ENCODE results near the gene IGSF3. TPM values are rescaled to one million over a fixed set of nuclear protein-coding genes. Genes with fewer than 3 reads are reported as not detected.

Gene IGSF3
- total RNA-seq, 1 experiment from 2014 or later, result 32.4 TPM

DNA sequence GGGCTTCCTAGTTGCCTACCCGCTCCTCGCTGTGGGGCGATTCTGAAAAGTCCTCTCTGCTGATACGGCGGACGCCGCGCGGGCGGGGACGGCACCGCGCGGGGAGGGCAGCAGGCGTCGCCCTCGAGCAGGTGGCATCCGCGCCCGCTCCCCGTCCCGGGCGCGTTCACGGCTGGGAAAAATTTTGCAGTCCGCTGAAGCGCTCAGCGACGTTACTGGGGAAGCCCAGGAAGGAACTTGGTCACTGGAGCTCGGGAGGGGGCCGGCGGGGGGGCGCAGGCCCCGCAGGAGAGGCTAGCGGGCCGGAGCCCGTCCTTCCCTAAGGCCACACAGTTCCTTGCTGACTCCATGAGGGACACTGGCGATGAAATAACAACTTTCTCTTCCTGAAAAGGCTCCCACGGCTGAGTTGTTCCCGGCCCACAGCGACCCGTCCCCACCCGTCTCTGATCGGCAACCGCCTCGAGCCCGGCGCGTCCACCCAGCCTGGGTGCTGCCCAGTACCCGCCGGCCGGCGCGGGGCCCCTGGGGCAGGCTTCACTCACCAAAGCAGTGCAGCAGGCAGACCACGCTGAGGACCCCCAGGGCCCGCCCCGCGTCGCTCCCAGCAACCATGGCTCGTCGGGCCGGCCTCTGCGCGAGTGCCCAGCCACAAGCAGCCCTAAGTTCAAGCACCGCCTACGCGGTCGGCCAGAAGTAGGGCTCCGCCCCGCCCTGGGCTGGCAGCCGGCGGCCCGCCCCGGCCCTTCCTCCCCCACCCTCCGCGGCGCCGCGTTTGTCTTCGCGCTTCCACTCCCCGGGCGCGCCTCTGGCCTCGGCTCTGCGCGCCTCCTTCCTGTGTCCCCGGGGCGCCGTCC lies 96.9 kb downstream of the IGSF3 start, which contains the start of gene CD58:
TSS of gene CD58 (minus strand) at position 669 of the 857 bp plus-strand sequence. CDS start at position 615, 54 bp downstream.
- Mint-ChIP-seq H3K4me3 (peak within 1 kb of the TSS; percentile 73), H3K27ac (peak within 1 kb of the TSS; percentile 54; the same call in 1 of the 2 replicates), H3K36me3 (no peaks in the 10 kb centered on the region), H3K9me3 (no peaks in the 10 kb centered on the region), H3K4me1 (peaks cover 54% of the 10 kb centered on the region), H3K27me3 (ENCODE audit: low read depth) (peaks cover 19% of the 10 kb centered on the region)
- ChIA-PET CTCF (interaction anchor here (0.7 to 1.3 kb wide), 4 partner anchors 26 to 271 kb away, joined by 3 to 7 read pairs (median 3); no protein-coding TSS in a partner anchor), POLR2A (interaction anchor here (1.0 kb wide), 1 partner anchor 489 kb away, joined by 3 read pairs; the partner anchor contains the start of gene TTF2)
- ATAC-seq, result peak; percentile 93
- DNase-seq (ENCODE audit: low spot score), result peak; percentile 86
- TF ChIP-seq E2F1 (CRISPR knock-in tag; IDR thresholded peaks at IDR 0.05) (0 out of 2 replicates have a peak, but pooled peaks have one; percentile 10), TP53 (CRISPR knock-in tag; IDR thresholded peaks at IDR 0.05) (no peak), GABPB1 (CRISPR knock-in tag; IDR thresholded peaks at IDR 0.05) (0 out of 2 replicates have a peak, but pooled peaks have one; percentile 39), RELA (CRISPR knock-in tag; IDR thresholded peaks at IDR 0.05; ENCODE audit: borderline replicate concordance) (no peak), ZMAT4 (CRISPR knock-in tag; IDR thresholded peaks at IDR 0.05) (no peak), AFF4 (CRISPR knock-in tag; IDR thresholded peaks at IDR 0.05; ENCODE audit: borderline replicate concordance) (0 out of 2 replicates have a peak, but pooled peaks have one; percentile 52), FOXK1 (CRISPR knock-in tag; IDR thresholded peaks at IDR 0.05) (no peak; the same call in 1 of the 2 replicates), ZNF416 (CRISPR knock-in tag; IDR thresholded peaks at IDR 0.05) (0 out of 2 replicates have a peak, but pooled peaks have one; percentile 48), FOXP4 (CRISPR knock-in tag; IDR thresholded peaks at IDR 0.05) (no peak), ESRRA (CRISPR knock-in tag; IDR thresholded peaks at IDR 0.05; ENCODE audit: borderline replicate concordance) (peak; percentile 16), EMX1 (CRISPR knock-in tag; IDR thresholded peaks at IDR 0.05) (no peak), SOX15 (CRISPR knock-in tag; IDR thresholded peaks at IDR 0.05) (no peak), ZNF263 (CRISPR knock-in tag; IDR thresholded peaks at IDR 0.05; ENCODE audit: low read depth) (no peak)
- TF ChIP-seq, protein P1, sequence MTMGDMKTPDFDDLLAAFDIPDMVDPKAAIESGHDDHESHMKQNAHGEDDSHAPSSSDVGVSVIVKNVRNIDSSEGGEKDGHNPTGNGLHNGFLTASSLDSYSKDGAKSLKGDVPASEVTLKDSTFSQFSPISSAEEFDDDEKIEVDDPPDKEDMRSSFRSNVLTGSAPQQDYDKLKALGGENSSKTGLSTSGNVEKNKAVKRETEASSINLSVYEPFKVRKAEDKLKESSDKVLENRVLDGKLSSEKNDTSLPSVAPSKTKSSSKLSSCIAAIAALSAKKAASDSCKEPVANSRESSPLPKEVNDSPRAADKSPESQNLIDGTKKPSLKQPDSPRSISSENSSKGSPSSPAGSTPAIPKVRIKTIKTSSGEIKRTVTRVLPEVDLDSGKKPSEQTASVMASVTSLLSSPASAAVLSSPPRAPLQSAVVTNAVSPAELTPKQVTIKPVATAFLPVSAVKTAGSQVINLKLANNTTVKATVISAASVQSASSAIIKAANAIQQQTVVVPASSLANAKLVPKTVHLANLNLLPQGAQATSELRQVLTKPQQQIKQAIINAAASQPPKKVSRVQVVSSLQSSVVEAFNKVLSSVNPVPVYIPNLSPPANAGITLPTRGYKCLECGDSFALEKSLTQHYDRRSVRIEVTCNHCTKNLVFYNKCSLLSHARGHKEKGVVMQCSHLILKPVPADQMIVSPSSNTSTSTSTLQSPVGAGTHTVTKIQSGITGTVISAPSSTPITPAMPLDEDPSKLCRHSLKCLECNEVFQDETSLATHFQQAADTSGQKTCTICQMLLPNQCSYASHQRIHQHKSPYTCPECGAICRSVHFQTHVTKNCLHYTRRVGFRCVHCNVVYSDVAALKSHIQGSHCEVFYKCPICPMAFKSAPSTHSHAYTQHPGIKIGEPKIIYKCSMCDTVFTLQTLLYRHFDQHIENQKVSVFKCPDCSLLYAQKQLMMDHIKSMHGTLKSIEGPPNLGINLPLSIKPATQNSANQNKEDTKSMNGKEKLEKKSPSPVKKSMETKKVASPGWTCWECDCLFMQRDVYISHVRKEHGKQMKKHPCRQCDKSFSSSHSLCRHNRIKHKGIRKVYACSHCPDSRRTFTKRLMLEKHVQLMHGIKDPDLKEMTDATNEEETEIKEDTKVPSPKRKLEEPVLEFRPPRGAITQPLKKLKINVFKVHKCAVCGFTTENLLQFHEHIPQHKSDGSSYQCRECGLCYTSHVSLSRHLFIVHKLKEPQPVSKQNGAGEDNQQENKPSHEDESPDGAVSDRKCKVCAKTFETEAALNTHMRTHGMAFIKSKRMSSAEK (CRISPR knock-in tag; IDR thresholded peaks at IDR 0.05; ENCODE audit: borderline replicate concordance), result no peak
- TF ChIP-seq, protein P2, sequence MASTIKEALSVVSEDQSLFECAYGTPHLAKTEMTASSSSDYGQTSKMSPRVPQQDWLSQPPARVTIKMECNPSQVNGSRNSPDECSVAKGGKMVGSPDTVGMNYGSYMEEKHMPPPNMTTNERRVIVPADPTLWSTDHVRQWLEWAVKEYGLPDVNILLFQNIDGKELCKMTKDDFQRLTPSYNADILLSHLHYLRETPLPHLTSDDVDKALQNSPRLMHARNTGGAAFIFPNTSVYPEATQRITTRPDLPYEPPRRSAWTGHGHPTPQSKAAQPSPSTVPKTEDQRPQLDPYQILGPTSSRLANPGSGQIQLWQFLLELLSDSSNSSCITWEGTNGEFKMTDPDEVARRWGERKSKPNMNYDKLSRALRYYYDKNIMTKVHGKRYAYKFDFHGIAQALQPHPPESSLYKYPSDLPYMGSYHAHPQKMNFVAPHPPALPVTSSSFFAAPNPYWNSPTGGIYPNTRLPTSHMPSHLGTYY (CRISPR knock-in tag; IDR thresholded peaks at IDR 0.05), result no peak
- TF ChIP-seq, protein P3, sequence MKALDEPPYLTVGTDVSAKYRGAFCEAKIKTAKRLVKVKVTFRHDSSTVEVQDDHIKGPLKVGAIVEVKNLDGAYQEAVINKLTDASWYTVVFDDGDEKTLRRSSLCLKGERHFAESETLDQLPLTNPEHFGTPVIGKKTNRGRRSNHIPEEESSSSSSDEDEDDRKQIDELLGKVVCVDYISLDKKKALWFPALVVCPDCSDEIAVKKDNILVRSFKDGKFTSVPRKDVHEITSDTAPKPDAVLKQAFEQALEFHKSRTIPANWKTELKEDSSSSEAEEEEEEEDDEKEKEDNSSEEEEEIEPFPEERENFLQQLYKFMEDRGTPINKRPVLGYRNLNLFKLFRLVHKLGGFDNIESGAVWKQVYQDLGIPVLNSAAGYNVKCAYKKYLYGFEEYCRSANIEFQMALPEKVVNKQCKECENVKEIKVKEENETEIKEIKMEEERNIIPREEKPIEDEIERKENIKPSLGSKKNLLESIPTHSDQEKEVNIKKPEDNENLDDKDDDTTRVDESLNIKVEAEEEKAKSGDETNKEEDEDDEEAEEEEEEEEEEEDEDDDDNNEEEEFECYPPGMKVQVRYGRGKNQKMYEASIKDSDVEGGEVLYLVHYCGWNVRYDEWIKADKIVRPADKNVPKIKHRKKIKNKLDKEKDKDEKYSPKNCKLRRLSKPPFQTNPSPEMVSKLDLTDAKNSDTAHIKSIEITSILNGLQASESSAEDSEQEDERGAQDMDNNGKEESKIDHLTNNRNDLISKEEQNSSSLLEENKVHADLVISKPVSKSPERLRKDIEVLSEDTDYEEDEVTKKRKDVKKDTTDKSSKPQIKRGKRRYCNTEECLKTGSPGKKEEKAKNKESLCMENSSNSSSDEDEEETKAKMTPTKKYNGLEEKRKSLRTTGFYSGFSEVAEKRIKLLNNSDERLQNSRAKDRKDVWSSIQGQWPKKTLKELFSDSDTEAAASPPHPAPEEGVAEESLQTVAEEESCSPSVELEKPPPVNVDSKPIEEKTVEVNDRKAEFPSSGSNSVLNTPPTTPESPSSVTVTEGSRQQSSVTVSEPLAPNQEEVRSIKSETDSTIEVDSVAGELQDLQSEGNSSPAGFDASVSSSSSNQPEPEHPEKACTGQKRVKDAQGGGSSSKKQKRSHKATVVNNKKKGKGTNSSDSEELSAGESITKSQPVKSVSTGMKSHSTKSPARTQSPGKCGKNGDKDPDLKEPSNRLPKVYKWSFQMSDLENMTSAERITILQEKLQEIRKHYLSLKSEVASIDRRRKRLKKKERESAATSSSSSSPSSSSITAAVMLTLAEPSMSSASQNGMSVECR (CRISPR knock-in tag; IDR thresholded peaks at IDR 0.05; ENCODE audit: borderline replicate concordance), result peak; percentile 34; the same call in 1 of the 2 replicates

Measured in WTC11 (cell line).